A549 treated with RU486 at 1 μM for 4 hours (cell line): Measurements from ENCODE around the gene ARHGAP33. TPM values are rescaled to one million over a fixed set of nuclear protein-coding genes. Genes with fewer than 3 reads are reported as not detected.

Experiments
- total RNA-seq: library from RNA; stranded (reverse); fragments of 200-300 nt; extraction: Qiagen RNA extraction; gene quantifications from 5 replicates; pipeline ENCODE4 v1.2.3, GENCODE V29; 2022; ENCODE audit warnings: low read depth

ARHGAP33 gene, protein sequence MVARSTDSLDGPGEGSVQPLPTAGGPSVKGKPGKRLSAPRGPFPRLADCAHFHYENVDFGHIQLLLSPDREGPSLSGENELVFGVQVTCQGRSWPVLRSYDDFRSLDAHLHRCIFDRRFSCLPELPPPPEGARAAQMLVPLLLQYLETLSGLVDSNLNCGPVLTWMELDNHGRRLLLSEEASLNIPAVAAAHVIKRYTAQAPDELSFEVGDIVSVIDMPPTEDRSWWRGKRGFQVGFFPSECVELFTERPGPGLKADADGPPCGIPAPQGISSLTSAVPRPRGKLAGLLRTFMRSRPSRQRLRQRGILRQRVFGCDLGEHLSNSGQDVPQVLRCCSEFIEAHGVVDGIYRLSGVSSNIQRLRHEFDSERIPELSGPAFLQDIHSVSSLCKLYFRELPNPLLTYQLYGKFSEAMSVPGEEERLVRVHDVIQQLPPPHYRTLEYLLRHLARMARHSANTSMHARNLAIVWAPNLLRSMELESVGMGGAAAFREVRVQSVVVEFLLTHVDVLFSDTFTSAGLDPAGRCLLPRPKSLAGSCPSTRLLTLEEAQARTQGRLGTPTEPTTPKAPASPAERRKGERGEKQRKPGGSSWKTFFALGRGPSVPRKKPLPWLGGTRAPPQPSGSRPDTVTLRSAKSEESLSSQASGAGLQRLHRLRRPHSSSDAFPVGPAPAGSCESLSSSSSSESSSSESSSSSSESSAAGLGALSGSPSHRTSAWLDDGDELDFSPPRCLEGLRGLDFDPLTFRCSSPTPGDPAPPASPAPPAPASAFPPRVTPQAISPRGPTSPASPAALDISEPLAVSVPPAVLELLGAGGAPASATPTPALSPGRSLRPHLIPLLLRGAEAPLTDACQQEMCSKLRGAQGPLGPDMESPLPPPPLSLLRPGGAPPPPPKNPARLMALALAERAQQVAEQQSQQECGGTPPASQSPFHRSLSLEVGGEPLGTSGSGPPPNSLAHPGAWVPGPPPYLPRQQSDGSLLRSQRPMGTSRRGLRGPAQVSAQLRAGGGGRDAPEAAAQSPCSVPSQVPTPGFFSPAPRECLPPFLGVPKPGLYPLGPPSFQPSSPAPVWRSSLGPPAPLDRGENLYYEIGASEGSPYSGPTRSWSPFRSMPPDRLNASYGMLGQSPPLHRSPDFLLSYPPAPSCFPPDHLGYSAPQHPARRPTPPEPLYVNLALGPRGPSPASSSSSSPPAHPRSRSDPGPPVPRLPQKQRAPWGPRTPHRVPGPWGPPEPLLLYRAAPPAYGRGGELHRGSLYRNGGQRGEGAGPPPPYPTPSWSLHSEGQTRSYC
- total RNA-seq = 2.7 to 7.3 TPM (median 5.7 TPM) in 5 replicates

GRCh38 chr19:35775298-35776101 is at the start of gene ARHGAP33:
Gene ARHGAP33, plus strand, starts transcription at chr19:35775564. Its CDS starts 95 bp downstream, at chr19:35775659.

GRCh38 chr19:35742121-35742724 is 33.1 kb upstream of the ARHGAP33 start, which contains the start of gene IGFLR1:
Gene IGFLR1, minus strand, starts transcription at chr19:35742452. Its CDS starts 1,272 bp downstream, at chr19:35741180.

DNA sequence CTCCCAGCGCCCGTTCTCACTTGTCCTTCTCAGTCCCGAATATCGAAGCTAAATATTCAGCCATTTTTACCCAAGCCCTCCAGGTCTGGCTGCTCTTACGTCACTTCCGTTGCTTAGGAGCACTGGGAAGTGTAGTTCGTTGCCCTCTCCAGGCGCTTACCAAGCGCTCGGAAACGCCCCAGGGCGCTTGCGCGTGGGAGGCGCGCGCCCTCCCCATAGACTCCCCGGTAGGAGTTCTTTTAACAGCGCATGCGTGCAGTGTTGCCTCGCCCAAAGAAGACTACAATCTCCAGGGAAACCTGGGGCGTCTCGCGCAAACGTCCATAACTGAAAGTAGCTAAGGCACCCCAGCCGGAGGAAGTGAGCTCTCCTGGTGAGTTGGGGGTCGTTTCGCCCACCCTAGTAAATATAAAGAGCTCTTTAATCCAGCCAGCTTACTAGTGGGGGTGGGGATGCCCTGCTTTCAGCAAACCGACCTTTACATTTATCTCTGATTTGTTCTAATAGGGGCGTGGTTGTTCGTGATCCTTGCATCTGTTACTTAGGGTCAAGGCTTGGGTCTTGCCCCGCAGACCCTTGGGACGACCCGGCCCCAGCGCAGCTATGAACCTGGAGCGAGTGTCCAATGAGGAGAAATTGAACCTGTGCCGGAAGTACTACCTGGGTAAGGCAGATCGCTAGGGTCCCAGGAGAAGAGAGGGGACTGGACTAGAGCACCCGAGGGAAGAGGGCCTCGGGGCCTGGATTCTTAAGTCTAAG is 29.9 kb upstream of the ARHGAP33 start, which contains the start of the genes PSENEN and U2AF1L4:
TSS of gene PSENEN (plus strand) at position 324 of the 759 bp plus-strand sequence. CDS start at position 604, 280 bp downstream.
TSS of gene U2AF1L4 (minus strand) at position 91 of the 759 bp plus-strand sequence. CDS start at position 64, 27 bp downstream.

DNA sequence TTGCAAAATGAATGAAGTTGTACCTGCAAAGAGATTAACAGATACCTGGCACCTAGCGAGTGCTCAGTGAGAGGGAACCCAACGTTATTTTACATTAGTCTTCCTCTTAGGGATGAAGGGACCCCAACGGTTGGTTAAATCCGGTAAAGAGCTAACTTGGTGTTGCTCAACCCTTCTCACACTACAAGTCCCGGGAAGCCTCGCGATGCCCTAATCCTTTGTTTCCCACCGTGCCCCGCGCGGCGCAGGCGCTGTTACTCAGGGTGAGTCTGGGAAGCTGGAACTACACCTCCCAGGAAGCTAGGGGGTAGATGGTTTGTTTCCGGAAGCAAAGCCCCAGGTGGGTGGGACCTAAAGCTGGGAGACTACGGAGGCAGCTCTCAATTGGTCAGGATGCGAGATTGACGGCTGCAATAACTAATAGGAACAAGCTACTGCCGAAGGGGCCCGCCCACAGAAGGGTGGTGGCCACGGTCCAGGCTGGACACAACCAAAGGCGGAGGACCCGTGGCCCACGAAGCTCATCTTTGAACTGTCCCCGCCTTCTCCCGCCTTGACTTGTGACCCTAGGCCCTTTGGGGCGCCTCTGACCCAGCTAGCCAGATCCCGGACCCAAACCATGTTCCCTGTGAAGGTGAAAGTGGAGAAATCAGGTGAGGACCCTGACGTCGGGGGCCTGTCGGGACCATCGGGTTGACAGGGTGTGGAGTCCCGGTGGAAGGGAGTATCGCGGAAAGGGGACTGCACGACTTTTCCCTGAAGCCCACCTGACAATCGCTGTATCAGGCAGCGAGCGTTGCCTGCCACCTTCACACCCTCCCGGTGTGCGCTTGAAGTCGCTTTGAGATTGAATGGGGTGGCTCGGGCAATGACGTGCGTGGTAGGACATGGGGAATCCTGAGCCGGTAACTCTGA is 27.0 kb upstream of the ARHGAP33 start, which contains the start of gene LIN37:
TSS of gene LIN37 (plus strand) at position 471 of the 915 bp plus-strand sequence. CDS start at position 620, 149 bp downstream.

GRCh38 chr19:35756377-35757230 is 18.8 kb upstream of the ARHGAP33 start, which contains the start of gene HSPB6:
Gene HSPB6, minus strand, starts transcription at chr19:35757029. Its CDS starts 21 bp downstream, at chr19:35757008.

DNA sequence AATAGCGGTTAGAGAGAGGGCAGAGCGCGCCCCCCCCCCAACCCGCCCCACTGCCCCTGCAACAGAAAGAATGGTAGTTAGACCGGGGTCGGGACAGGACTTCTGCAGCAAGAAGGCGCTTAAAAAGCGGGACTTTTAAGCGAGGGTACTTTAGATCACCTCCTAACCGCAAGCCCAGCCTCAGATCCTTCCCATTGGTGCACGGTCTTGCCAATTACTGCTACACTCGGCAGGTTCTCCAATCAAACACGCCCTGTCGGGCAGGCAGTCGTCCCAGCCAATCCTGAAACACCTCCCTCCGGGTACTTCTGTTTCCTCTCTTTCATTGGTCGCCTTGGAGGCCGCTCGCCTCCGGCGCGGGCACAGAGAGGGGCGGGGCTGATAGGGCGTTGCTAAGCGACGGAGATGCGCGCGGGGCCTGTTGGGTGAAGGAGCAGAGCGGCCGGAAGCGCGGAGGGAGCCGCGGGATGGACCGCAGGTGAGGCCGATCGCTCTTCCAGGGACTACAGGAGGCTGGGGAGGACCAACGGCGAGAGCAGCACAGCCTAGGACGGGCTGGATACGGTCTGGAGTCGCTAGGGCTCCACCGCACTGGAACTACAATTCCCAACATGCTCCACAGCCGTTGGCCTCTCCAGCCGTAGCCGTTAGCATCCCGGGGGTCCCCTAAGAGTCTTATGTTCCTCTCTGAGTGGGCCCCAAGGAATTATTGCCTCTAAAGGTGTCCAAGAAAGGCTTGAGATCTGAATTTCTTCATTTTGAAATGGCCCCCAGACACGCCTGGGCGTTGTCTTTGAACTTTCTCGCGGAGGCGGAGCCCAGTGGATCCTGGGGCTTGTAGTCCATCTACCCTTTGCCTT is 17.4 kb upstream of the ARHGAP33 start, which contains the start of gene PROSER3:
TSS of gene PROSER3 (plus strand) at position 428 of the 860 bp plus-strand sequence. CDS start at position 468, 40 bp downstream.

DNA sequence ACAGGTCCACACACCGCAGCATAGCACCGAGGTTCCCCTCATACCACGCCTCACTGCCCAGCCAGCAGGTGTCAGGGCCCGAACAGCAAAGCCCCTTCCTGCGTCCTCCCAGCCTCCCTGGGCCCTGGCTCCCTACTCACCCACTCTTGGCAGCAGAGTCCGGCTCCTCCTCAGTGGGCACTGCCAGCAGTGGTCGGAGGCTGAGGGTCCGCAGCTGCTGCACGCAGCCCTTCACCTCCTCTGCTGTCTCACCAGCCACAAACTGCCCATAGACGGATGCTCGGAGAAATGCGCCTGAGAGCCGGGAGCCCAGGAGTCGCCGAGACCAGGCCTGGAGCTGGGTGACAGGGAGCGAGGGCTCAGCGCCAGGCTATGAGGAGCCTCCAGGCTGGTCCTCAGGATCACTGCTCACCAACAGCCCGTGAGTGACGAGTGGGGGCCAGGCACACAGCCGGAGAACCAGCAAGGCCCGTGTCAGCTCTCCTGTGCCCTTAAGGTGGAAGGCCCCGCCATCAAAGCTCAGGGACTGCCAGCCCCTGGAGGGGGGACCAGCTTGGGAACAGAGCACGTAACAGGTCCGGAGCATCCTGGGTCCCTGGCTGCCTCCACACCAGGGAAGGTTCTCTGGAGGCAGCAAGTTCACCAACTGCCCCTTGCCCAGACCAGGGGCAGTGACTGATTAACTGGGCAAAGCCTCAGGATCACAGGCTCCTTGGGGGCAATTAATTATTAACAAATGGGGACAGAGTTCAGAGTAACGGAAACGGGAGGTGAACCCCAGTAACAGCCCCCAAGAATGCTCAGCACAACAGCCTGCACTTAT is 37.1 kb downstream of the ARHGAP33 start, which contains the start of gene PRODH2:
TSS of gene PRODH2 (minus strand) at position 626 of the 823 bp plus-strand sequence. CDS start at position 586, 40 bp downstream.

Other genes with a start within 250 kb of the ARHGAP33 start
- 2.0 to 3.9 TPM (median 2.9 TPM) in 5 replicates for gene SBSN, start 247.3 kb upstream of the ARHGAP33 start, total RNA-seq
- gene GAPDHS, start 242.1 kb upstream of the ARHGAP33 start, total RNA-seq = not detected in 5 replicates
- gene TMEM147, start 229.9 kb upstream of the ARHGAP33 start, total RNA-seq = 378 to 437 TPM (median 424 TPM) in 5 replicates
- gene ATP4A, start 211.9 kb upstream of the ARHGAP33 start, total RNA-seq = not detected in 5 replicates
- gene PMIS2, start 189.4 kb upstream of the ARHGAP33 start, total RNA-seq = not detected in 5 replicates
- 11.9 to 16.6 TPM (median 15.7 TPM) in 5 replicates for gene HAUS5, start 162.8 kb upstream of the ARHGAP33 start, total RNA-seq
- gene RBM42, start 146.5 kb upstream of the ARHGAP33 start, total RNA-seq = 137 to 219 TPM (median 210 TPM) in 5 replicates
- gene ETV2, start 133.8 kb upstream of the ARHGAP33 start, total RNA-seq = 1.4 to 2.8 TPM (median 2.2 TPM) in 5 replicates
- 1,299 to 1,635 TPM (median 1,348 TPM) in 5 replicates for gene COX6B1, start 127.2 kb upstream of the ARHGAP33 start, total RNA-seq
- gene UPK1A, start 109.0 kb upstream of the ARHGAP33 start, total RNA-seq = 0.67 to 0.99 TPM (median 0.85 TPM) in 5 replicates
- not detected in 5 replicates for gene ZBTB32, start 71.0 kb upstream of the ARHGAP33 start, total RNA-seq
- 49.8 to 65.3 TPM (median 57.7 TPM) in 5 replicates for gene KMT2B, start 57.6 kb upstream of the ARHGAP33 start, total RNA-seq
- gene IGFLR1, start 33.1 kb upstream of the ARHGAP33 start, total RNA-seq = 10.7 to 12.8 TPM (median 11.2 TPM) in 5 replicates
- gene U2AF1L4, start 30.1 kb upstream of the ARHGAP33 start, total RNA-seq = 24.3 to 27.8 TPM (median 26.3 TPM) in 5 replicates
- 261 to 334 TPM (median 293 TPM) in 5 replicates for gene PSENEN, start 29.9 kb upstream of the ARHGAP33 start, total RNA-seq
- 20.4 to 23.4 TPM (median 22.5 TPM) in 5 replicates for gene LIN37, start 27.0 kb upstream of the ARHGAP33 start, total RNA-seq
- 0.10 to 0.30 TPM (median 0.24 TPM) in 5 replicates for gene HSPB6, start 18.5 kb upstream of the ARHGAP33 start, total RNA-seq
- gene PROSER3, start 17.4 kb upstream of the ARHGAP33 start, total RNA-seq = 25.6 to 28.1 TPM (median 27.1 TPM) in 5 replicates
- gene PRODH2, start 37.3 kb downstream of the ARHGAP33 start, total RNA-seq = 0.18 to 0.61 TPM (median 0.44 TPM) in 5 replicates
- gene NPHS1, start 76.9 kb downstream of the ARHGAP33 start, total RNA-seq = 0.13 to 0.65 TPM (median 0.36 TPM) in 5 replicates
- gene KIRREL2, start 81.3 kb downstream of the ARHGAP33 start, total RNA-seq = 0.53 to 0.73 TPM (median 0.57 TPM) in 5 replicates
- gene APLP1, start 93.0 kb downstream of the ARHGAP33 start, total RNA-seq = 69.5 to 103 TPM (median 99.5 TPM) in 5 replicates
- gene NFKBID, start 125.0 kb downstream of the ARHGAP33 start, total RNA-seq = 6.6 to 8.7 TPM (median 7.9 TPM) in 5 replicates
- 0.18 to 0.64 TPM (median 0.27 TPM) in 3 of 5 replicates, not detected in the others for gene HCST, start 127.0 kb downstream of the ARHGAP33 start, total RNA-seq
- gene TYROBP, start 132.7 kb downstream of the ARHGAP33 start, total RNA-seq = not detected in 5 replicates
- gene LRFN3, start 160.8 kb downstream of the ARHGAP33 start, total RNA-seq = 15.3 to 21.9 TPM (median 19.7 TPM) in 5 replicates
- 32.5 to 53.6 TPM (median 52.3 TPM) in 5 replicates for gene SDHAF1, start 219.6 kb downstream of the ARHGAP33 start, total RNA-seq
- 0.13 to 0.72 TPM (median 0.28 TPM) in 5 replicates for gene SYNE4, start 233.2 kb downstream of the ARHGAP33 start, total RNA-seq
- 25.3 to 29.7 TPM (median 26.5 TPM) in 5 replicates for gene ALKBH6, start 238.6 kb downstream of the ARHGAP33 start, total RNA-seq